Measurements from ENCODE around the gene ASTN2.

GRCh38 chr9:116812231-116813030 lies 602.4 kb downstream of the ASTN2 start:
- TF ChIP-seq POLR2AphosphoS5 (IDR thresholded peaks at IDR 0.05; ENCODE audit: low read depth, low read length) = no peak
- TF ChIP-seq REST (IDR thresholded peaks at IDR 0.05; ENCODE audit: insufficient read depth in 1 of 2, low read depth in 2 of 2, low read length in 2 of 2) = no peak
- TF ChIP-seq TAF1 (IDR thresholded peaks at IDR 0.05; ENCODE audit: borderline replicate concordance, insufficient read depth, low read length) = no peak
- no peak for TF ChIP-seq SIN3A (IDR thresholded peaks at IDR 0.05; ENCODE audit: borderline replicate concordance, insufficient read depth, low read length)
- no peak for TF ChIP-seq FOXP2 (optimal IDR thresholded peaks at IDR 0.05; ENCODE audit: borderline replicate concordance, extremely low read depth, extremely low read length, insufficient read depth)

All from PFSK-1 (cell line).